ENCODE data around the gene DHRS7B. TPM values are rescaled to one million over a fixed set of nuclear protein-coding genes. Genes with fewer than 3 reads are reported as not detected.

Gene DHRS7B
- total and polyA plus RNA-seq, 2 of the 13 experiments (the other 11 are each of a cell fraction or from before 2014, with no cell fraction given): 20.0 to 35.8 TPM

DNA sequence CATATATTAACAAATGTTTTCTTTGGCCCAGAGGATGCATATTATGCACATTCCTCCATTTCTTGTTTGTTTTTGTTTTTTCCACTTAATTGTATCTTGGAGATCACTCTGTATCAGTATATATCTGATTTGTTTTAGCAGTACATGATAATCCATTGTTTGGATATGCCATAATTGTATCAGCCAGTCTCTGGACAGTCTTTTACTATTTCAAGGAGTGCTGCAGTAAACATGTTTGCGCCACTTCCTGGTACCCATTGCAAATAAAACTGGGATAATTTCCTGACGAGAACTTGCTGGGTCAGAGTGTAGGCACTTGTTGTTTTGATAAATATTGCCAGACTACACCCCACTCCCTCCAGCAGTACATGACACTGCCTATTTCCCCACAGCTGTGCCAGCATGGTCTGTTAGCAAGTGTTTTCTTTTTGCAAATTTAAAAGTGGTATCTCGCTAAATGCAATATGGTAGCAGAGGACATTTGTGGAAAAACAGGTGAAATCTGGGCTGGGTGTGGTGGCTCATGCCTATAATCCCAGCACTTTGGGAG, 92.1 kb downstream of the DHRS7B start:
- intact Hi-C loops (cut with micrococcal nuclease; ENCODE audit: unreplicated experiment) (no loop called here), in situ Hi-C loops (cut with HindIII; ENCODE audit: extremely low pct_ligation_motif_present, low pct_unique_long_range_greater_than_20kb) (no loop called here)
- ATAC-seq: no peak
- TF ChIP-seq ZNF839 (CRISPR knock-in tag; IDR thresholded peaks at IDR 0.05; ENCODE audit: borderline replicate concordance) (no peak), RFX1 (IDR thresholded peaks at IDR 0.05) (no peak), ZNF552 (CRISPR knock-in tag; IDR thresholded peaks at IDR 0.05; ENCODE audit: borderline replicate concordance) (no peak), ETS1 (CRISPR knock-in tag; IDR thresholded peaks at IDR 0.05) (no peak), KDM5A (IDR thresholded peaks at IDR 0.05; ENCODE audit: borderline replicate concordance, low read length) (no peak), DMAP1 (CRISPR knock-in tag; IDR thresholded peaks at IDR 0.05) (no peak), ZNF788 (CRISPR knock-in tag; IDR thresholded peaks at IDR 0.05; ENCODE audit: borderline replicate concordance) (no peak), ZNF180 (CRISPR knock-in tag; IDR thresholded peaks at IDR 0.05; ENCODE audit: borderline replicate concordance, low read depth) (no peak), IRX3 (CRISPR knock-in tag; IDR thresholded peaks at IDR 0.05; ENCODE audit: borderline replicate concordance, low read depth) (no peak), E2F5 (CRISPR knock-in tag; conservative IDR thresholded peaks at IDR 0.05) (no peak)
- TF ChIP-seq, protein P1, sequence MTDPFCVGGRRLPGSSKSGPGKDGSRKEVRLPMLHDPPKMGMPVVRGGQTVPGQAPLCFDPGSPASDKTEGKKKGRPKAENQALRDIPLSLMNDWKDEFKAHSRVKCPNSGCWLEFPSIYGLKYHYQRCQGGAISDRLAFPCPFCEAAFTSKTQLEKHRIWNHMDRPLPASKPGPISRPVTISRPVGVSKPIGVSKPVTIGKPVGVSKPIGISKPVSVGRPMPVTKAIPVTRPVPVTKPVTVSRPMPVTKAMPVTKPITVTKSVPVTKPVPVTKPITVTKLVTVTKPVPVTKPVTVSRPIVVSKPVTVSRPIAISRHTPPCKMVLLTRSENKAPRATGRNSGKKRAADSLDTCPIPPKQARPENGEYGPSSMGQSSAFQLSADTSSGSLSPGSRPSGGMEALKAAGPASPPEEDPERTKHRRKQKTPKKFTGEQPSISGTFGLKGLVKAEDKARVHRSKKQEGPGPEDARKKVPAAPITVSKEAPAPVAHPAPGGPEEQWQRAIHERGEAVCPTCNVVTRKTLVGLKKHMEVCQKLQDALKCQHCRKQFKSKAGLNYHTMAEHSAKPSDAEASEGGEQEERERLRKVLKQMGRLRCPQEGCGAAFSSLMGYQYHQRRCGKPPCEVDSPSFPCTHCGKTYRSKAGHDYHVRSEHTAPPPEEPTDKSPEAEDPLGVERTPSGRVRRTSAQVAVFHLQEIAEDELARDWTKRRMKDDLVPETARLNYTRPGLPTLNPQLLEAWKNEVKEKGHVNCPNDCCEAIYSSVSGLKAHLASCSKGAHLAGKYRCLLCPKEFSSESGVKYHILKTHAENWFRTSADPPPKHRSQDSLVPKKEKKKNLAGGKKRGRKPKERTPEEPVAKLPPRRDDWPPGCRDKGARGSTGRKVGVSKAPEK (CRISPR knock-in tag; IDR thresholded peaks at IDR 0.05; ENCODE audit: borderline replicate concordance): no peak
- Histone ChIP-seq H3K4me2 (ENCODE audit: low read depth, low read length) (no peak overlapping the region), H3K4me3 (replicated peaks in 1 of 3; ENCODE audit: insufficient read depth in 1 of 3, low read depth in 2 of 3, low read length in 3 of 3) (no peak overlapping the region), H2AFZ (ENCODE audit: low read length) (no peak overlapping the region), H3K79me2 (ENCODE audit: insufficient read depth, low read length) (peaks cover 16% of the 10 kb centered on the region), H3K9me3 (ENCODE audit: low read length) (no peaks in the 10 kb centered on the region), H4K20me1 (ENCODE audit: insufficient read depth, low read length) (no peaks in the 10 kb centered on the region), H3K36me3 (replicated peaks in 1 of 2; ENCODE audit: control insufficient read depth in 1 of 2, insufficient read depth in 2 of 2, low read length in 2 of 2) (peaks cover 2 to 15% of the 10 kb centered on the region in 2 experiments; a peak in 4 of 5 replicates), H3K27me3 (ENCODE audit: control insufficient read depth in 1 of 2, insufficient read depth in 2 of 2, low read length in 2 of 2) (no peaks in the 10 kb centered on the region; a peak in 1 of 5 replicates), H3K4me1 (ENCODE audit: insufficient read depth, low read length) (peaks cover 33% of the 10 kb centered on the region), H3K9ac (ENCODE audit: insufficient read depth, low read depth, low read length) (no peak overlapping the region), H3K27ac (ENCODE audit: extremely low read length, insufficient read depth, low read length) (no peak overlapping the region)
- no peak for DNase-seq (ENCODE audit: low spot score)
- CTCF ChIA-PET (ENCODE audit: low intra/inter-chr PET ratio, low total read pairs): no interaction called here
- no TSS peak for BruUV-seq (replicated peaks)
- POLR2A ChIA-PET: no interaction called here
- 94% methylated on average over 3 of the region's 3 CpGs for WGBS (ENCODE audit: low lambda C conversion rate)
- no peak for FAIRE-seq
